Neural cell (in vitro differentiated cells): Measurements from ENCODE around the gene LDLR. TPM values are rescaled to one million over a fixed set of nuclear protein-coding genes. Genes with fewer than 3 reads are reported as not detected.

Experiments used
- H2AFZ ChIP-seq: fragments of 200-600, 300-800 bp; sonication (generic), shearing (Covaris generic); 2 replicates; pipeline ENCODE4 v1.6.0; 2014; ENCODE audit warnings: low read depth, mild to moderate bottlenecking, antibody characterized with exemption, low read length, moderate library complexity
- H3F3A ChIP-seq: fragments of 200-600 bp; shearing (Covaris generic); 2 replicates; pipeline ENCODE4 v1.6.1; 2016; ENCODE audit warnings: mild to moderate bottlenecking, moderate library complexity, mixed read lengths, antibody characterized with exemption, low read length; ENCODE audit not compliant: insufficient read depth, poor library complexity, severe bottlenecking
- H3K27ac ChIP-seq: fragments of 200-600, 300-800 bp; sonication (generic), shearing (Covaris generic); 2 replicates; pipeline ENCODE4 v1.5.1; 2014; ENCODE audit warnings: mild to moderate bottlenecking, low read length, moderate library complexity
- H3K27me3 ChIP-seq: fragments of 300-800, 200-600 bp; sonication (generic), shearing (Covaris generic); 2 replicates; pipeline ENCODE4 v1.6.0; 2014; ENCODE audit warnings: mild to moderate bottlenecking, low read depth, low read length, moderate library complexity; ENCODE audit not compliant: insufficient read depth
- H3K36me3 ChIP-seq: fragments of 300-800, 200-600 bp; sonication (generic), shearing (Covaris generic); 2 replicates; pipeline ENCODE4 v1.5.1; 2014; ENCODE audit warnings: mild to moderate bottlenecking, antibody characterized with exemption, low read length, moderate library complexity; ENCODE audit not compliant: insufficient read depth
- H3K4me2 ChIP-seq: fragments of 300-800, 200-600 bp; sonication (generic), shearing (Covaris generic); 2 replicates; pipeline ENCODE4 v1.6.0; 2014; ENCODE audit warnings: mild to moderate bottlenecking, low read length
- H3K4me3 ChIP-seq: fragments of 300-800, 200-600 bp; sonication (generic), shearing (Covaris generic); 2 replicates; pipeline ENCODE4 v1.5.1; 2014; ENCODE audit warnings: mild to moderate bottlenecking, low read length, moderate library complexity
- H3K79me2 ChIP-seq: fragments of 200-600 bp; shearing (Covaris generic); replicated peaks from 2 replicates; pipeline ENCODE4 v1.6.0; 2014; ENCODE audit warnings: mild to moderate bottlenecking, low read length, moderate library complexity; ENCODE audit not compliant: insufficient read depth
- H3K9ac ChIP-seq: fragments of 300-800, 200-600 bp; sonication (generic), shearing (Covaris generic); 2 replicates; pipeline ENCODE4 v1.6.1; 2016; ENCODE audit warnings: mild to moderate bottlenecking, low read length, mixed read lengths
- H3K9me2 ChIP-seq: fragments of 200-600 bp; shearing (Covaris generic); 2 replicates; pipeline ENCODE4 v1.6.1; 2016; ENCODE audit warnings: mild to moderate bottlenecking, low read length, mixed read lengths; ENCODE audit not compliant: insufficient read depth
- H3K9me3 ChIP-seq: fragments of 200-600, 300-800 bp; sonication (generic), shearing (Covaris generic); 2 replicates; pipeline ENCODE4 v1.6.1; 2016; ENCODE audit warnings: mild to moderate bottlenecking, mixed run types, low read length, moderate library complexity, mixed read lengths
- H4K20me1 ChIP-seq: fragments of 200-600 bp; shearing (Covaris generic); 2 replicates; pipeline ENCODE4 v1.6.1; 2016; ENCODE audit warnings: mild to moderate bottlenecking, mixed run types; ENCODE audit not compliant: insufficient read depth
- EP300 ChIP-seq: fragments of 450-650 bp; conservative IDR thresholded peaks from 2 replicates; pipeline ENCODE4 v1.6.1; 2014; ENCODE audit warnings: antibody characterized with exemption, mild to moderate bottlenecking, moderate library complexity; ENCODE audit not compliant: poor library complexity, severe bottlenecking
- EZH2 ChIP-seq: fragments of 200-600, 300-800 bp; shearing (Covaris generic), sonication (generic); IDR thresholded peaks from 2 replicates; pipeline ENCODE4 v1.6.1; 2014; ENCODE audit warnings: antibody characterized with exemption, low read length, borderline replicate concordance, mild to moderate bottlenecking; ENCODE audit not compliant: insufficient read depth, poor library complexity, severe bottlenecking
- MXI1 ChIP-seq: fragments of 450-650 bp; conservative IDR thresholded peaks from 2 replicates; pipeline ENCODE4 v1.6.1; 2014; ENCODE audit warnings: antibody characterized with exemption, mild to moderate bottlenecking; ENCODE audit not compliant: poor library complexity, severe bottlenecking
- POLR2AphosphoS5 ChIP-seq: IDR thresholded peaks from 2 replicates; pipeline ENCODE4 v1.6.1; 2012
- RAD21 ChIP-seq: fragments of 450-650 bp; conservative IDR thresholded peaks from 2 replicates; pipeline ENCODE4 v1.6.1; 2014; ENCODE audit warnings: antibody characterized with exemption, mild to moderate bottlenecking, moderate library complexity
- REST ChIP-seq: IDR thresholded peaks from 2 replicates; pipeline ENCODE4 v1.6.1; 2012; ENCODE audit warnings: borderline replicate concordance
- SMC3 ChIP-seq: fragments of 450-650 bp; conservative IDR thresholded peaks from 2 replicates; pipeline ENCODE4 v1.6.1; 2014; ENCODE audit warnings: antibody characterized with exemption, mild to moderate bottlenecking, moderate library complexity; ENCODE audit not compliant: poor library complexity
- TAF1 ChIP-seq: IDR thresholded peaks from 2 replicates; pipeline ENCODE4 v1.6.1; 2012; ENCODE audit warnings: low read depth
- polyA plus RNA-seq: library from polyadenylated mRNA; depleted of rRNA; stranded (reverse); fragments of >200 nt; gene quantifications from 2 replicates; pipeline ENCODE4 v1.2.3, GENCODE V29; 2014

The LDLR gene
- polyA plus RNA-seq, 1 donor from 2014 or later = 23.2 TPM

GRCh38 chr19:11105014-11105636, 15.9 kb downstream of the LDLR start:
- Histone ChIP-seq H4K20me1 (no peaks in the 10 kb centered on the region), H3K27ac (no peak overlapping the region), H3K36me3 (no peaks in the 10 kb centered on the region), H3K4me3 (no peak overlapping the region), H3K9me3 (no peaks in the 10 kb centered on the region), H3K27me3 (no peaks in the 10 kb centered on the region), H3K4me2 (no peak overlapping the region), H3K9ac (no peak overlapping the region), H3F3A (no peaks in the 10 kb centered on the region), H3K79me2 (peaks cover 9% of the 10 kb centered on the region), H3K9me2 (no peaks in the 10 kb centered on the region), H2AFZ (no peak overlapping the region)
- TF ChIP-seq SMC3 = no peak
- TF ChIP-seq POLR2AphosphoS5 = peak; percentile 7
- TF ChIP-seq TAF1 = no peak

DNA sequence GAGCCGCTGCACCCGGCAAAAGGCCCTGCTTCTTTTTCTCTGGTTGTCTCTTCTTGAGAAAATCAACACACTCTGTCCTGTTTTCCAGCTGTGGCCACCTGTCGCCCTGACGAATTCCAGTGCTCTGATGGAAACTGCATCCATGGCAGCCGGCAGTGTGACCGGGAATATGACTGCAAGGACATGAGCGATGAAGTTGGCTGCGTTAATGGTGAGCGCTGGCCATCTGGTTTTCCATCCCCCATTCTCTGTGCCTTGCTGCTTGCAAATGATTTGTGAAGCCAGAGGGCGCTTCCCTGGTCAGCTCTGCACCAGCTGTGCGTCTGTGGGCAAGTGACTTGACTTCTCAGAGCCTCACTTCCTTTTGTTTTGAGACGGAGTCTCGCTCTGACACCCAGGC, 17.2 kb downstream of the LDLR start:
- Histone ChIP-seq H3K79me2 (no peaks in the 10 kb centered on the region), H3K9me3 (no peaks in the 10 kb centered on the region), H3K9me2 (no peaks in the 10 kb centered on the region), H3K4me3 (no peak overlapping the region), H3K9ac (no peak overlapping the region), H3F3A (no peaks in the 10 kb centered on the region), H2AFZ (no peak overlapping the region), H3K27me3 (no peaks in the 10 kb centered on the region), H3K36me3 (no peaks in the 10 kb centered on the region), H3K27ac (no peak overlapping the region), H3K4me2 (no peak overlapping the region), H4K20me1 (no peaks in the 10 kb centered on the region)
- peak; percentile 5 for TF ChIP-seq POLR2AphosphoS5
- no peak for TF ChIP-seq EZH2
- TF ChIP-seq MXI1 = no peak
- no peak for TF ChIP-seq SMC3

DNA sequence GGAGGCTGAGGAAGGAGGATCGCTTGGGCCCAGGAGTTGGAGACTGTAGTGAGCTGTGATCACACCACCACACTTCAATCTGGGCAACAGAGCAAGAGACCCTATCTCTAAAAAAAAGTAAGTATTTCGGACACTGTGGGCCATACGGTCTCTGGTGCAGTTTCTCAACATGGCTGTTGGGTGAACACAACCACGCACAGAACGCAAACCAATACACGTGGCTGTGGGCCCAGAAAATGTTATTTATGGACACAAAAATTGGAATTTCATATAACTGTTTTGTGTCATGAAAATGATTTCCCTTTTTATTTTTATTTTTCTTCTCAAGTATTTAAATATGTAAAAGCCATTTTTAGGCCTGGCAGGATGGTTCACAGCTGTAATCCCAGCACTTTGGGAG, 19.5 kb downstream of the LDLR start:
- Histone ChIP-seq H3K27me3 (no peaks in the 10 kb centered on the region), H3K27ac (no peak overlapping the region), H3F3A (no peaks in the 10 kb centered on the region), H3K4me3 (no peak overlapping the region), H3K9me3 (no peaks in the 10 kb centered on the region), H3K4me2 (no peak overlapping the region), H4K20me1 (no peaks in the 10 kb centered on the region), H3K79me2 (no peaks in the 10 kb centered on the region), H3K9me2 (no peaks in the 10 kb centered on the region), H3K9ac (no peak overlapping the region), H3K36me3 (no peaks in the 10 kb centered on the region), H2AFZ (no peak overlapping the region)
- TF ChIP-seq TAF1 (no peak), EP300 (no peak), SMC3 (no peak), REST (no peak), POLR2AphosphoS5 (no peak), EZH2 (no peak), MXI1 (no peak), RAD21 (no peak)
